ENCODE measurements around the gene ATP6V1B1. TPM values are rescaled to one million over a fixed set of nuclear protein-coding genes. Genes with fewer than 3 reads are reported as not detected.

The ATP6V1B1 gene
- total and polyA plus RNA-seq, 2 of the 4 experiments (the other 2 are of a cell fraction) = 1.3 TPM; not detected in 1

DNA sequence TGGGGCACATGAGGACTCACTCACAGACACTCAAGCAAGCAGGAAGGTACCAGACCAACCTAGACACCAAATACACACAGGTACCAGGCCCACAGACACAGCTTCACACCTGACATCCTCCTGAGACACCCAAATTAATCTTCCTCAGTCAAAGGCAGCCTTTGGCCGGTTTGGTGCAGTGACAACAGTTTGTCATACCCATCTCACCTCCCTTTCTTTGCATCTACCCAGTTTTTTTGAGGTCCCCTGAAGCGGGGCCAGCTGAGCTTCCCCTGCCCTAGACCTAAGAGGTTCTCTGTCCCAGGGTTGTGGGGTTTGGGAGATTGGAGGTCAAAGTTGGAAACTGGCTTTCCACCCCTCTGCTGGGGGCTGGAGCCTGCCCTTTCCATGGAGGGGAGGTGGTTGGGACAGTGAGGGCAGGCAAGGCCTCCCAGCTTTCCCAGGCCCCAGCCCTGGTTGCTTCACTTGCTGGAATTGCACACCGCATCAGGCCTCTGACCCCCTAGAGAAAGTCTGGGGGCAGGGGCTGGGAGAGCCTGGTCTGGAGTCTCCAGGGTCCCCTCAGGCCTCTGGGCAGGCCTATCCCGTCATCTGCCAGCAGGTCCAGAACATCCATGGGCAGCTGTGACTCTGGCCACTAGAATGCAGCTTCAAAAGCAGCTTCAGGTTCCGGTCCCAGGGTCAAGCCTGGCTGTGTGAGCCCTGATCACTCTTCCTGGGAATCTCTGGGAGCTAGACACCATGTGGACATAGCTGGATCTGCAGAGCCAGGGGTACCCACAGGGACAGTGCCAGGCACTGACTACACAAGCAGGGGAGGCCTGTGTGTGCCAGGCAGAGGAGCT is 71.5 kb downstream of the ATP6V1B1 start (continued):
- TF ChIP-seq MAFK (IDR thresholded peaks at IDR 0.05; ENCODE audit: low read depth, low read length) = no peak

DNA sequence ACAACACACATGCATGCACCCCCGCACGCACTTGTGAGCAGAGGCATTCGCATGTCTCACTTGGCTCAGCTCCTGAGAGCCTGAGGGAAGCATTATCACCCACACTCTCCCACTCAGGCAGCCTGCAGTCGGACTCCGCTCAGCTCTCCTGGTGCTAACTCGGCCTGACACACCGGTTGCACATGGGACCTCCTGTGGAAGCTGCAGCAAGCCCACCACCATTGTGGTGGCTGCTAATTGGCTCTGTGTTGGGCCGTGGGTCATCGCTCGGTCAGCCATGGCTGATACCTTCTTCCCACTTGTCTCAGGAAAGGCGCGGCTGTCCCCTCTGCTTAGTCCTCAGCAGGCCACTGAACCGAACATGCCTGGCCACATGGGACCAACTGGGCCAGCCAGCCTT is 72.6 kb downstream of the ATP6V1B1 start:
- ChIA-PET CTCF (no interaction called here), POLR2A (ENCODE audit: unreplicated experiment) (no interaction called here)
- H3K27ac ChIP-seq (ENCODE audit: insufficient read depth, low read length) = no peak overlapping the region
- no peak overlapping the region for H3K4ac ChIP-seq (ENCODE audit: low read depth, low read length)
- H3K36me3 ChIP-seq (ENCODE audit: control insufficient read depth, insufficient read depth, low read length) = no peaks in the 10 kb centered on the region
- no peak overlapping the region for H3K18ac ChIP-seq (ENCODE audit: low read depth, low read length)
- H4K8ac ChIP-seq (ENCODE audit: low read depth in 2 of 2, low read length in 2 of 2) = no peak overlapping the region
- no peak overlapping the region for H4K5ac ChIP-seq (ENCODE audit: low read depth, low read length)
- dilution Hi-C loops (cut with HindIII; ENCODE audit: low sequenced_read_pairs, unreplicated experiment) (no loop called here), intact Hi-C loops (cut with micrococcal nuclease) (loop anchor here (10.0 kb wide), 1 partner anchor 116 kb away; no protein-coding TSS in a partner anchor), in situ Hi-C loops (cut with MboI; ENCODE audit: low sequenced_read_pairs) (no loop called here)
- H3K56ac ChIP-seq (ENCODE audit: extremely low read depth, insufficient read depth, low read length) = no peak overlapping the region
- no peak overlapping the region for H3K9ac ChIP-seq (ENCODE audit: low read depth, low read length)
- no peaks in the 10 kb centered on the region for H3K79me1 ChIP-seq (ENCODE audit: low read depth in 1 of 2, low read length in 2 of 2)
- no peak overlapping the region for H2BK120ac ChIP-seq (ENCODE audit: low read depth, low read length)
- no peaks in the 10 kb centered on the region for H3K4me1 ChIP-seq (ENCODE audit: control insufficient read depth, insufficient read depth, low read length)
- no peak overlapping the region for H2BK20ac ChIP-seq (ENCODE audit: low read depth, low read length)
- no peaks in the 10 kb centered on the region for H3K9me3 ChIP-seq (ENCODE audit: control insufficient read depth, insufficient read depth, low read length)
- no peak overlapping the region for H2BK5ac ChIP-seq (ENCODE audit: low read depth, low read length, poor library complexity, severe bottlenecking)
- H2AK9ac ChIP-seq (replicated peaks; ENCODE audit: low read depth, low read length, poor library complexity) = no peak overlapping the region
- H2AFZ ChIP-seq (replicated peaks; ENCODE audit: low read length, poor library complexity) = no peak overlapping the region
- H2BK15ac ChIP-seq (ENCODE audit: low read depth, low read length) = no peak overlapping the region
- no peaks in the 10 kb centered on the region for H3K9me1 ChIP-seq (ENCODE audit: insufficient read depth, low read length)
- H4K91ac ChIP-seq (ENCODE audit: insufficient read depth, low read depth, low read length) = no peak overlapping the region
- H3K4me2 ChIP-seq (ENCODE audit: low read depth, low read length) = no peak overlapping the region
- no peak overlapping the region for H3K23ac ChIP-seq (ENCODE audit: low read depth, low read length)
- TF ChIP-seq POLR2A (IDR thresholded peaks at IDR 0.05; ENCODE audit: low read depth, low read length) (no peak), CEBPB (IDR thresholded peaks at IDR 0.05; ENCODE audit: low read depth, low read length) (no peak), CHD1 (IDR thresholded peaks at IDR 0.05; ENCODE audit: low read depth, low read length) (no peak), MXI1 (IDR thresholded peaks at IDR 0.05; ENCODE audit: borderline replicate concordance, low read depth, low read length) (no peak), RAD21 (IDR thresholded peaks at IDR 0.05; ENCODE audit: low read length) (no peak), FOS (IDR thresholded peaks at IDR 0.05; ENCODE audit: low read depth, low read length) (no peak), BHLHE40 (IDR thresholded peaks at IDR 0.05; ENCODE audit: low read depth, low read length) (no peak), MAFK (IDR thresholded peaks at IDR 0.05; ENCODE audit: low read depth, low read length) (no peak), NFE2L2 (IDR thresholded peaks at IDR 0.05; ENCODE audit: low read depth, low read length) (no peak), MAZ (IDR thresholded peaks at IDR 0.05; ENCODE audit: borderline replicate concordance, low read depth, low read length) (no peak)
- TF ChIP-seq, protein P1, sequence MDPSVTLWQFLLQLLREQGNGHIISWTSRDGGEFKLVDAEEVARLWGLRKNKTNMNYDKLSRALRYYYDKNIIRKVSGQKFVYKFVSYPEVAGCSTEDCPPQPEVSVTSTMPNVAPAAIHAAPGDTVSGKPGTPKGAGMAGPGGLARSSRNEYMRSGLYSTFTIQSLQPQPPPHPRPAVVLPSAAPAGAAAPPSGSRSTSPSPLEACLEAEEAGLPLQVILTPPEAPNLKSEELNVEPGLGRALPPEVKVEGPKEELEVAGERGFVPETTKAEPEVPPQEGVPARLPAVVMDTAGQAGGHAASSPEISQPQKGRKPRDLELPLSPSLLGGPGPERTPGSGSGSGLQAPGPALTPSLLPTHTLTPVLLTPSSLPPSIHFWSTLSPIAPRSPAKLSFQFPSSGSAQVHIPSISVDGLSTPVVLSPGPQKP (IDR thresholded peaks at IDR 0.05; ENCODE audit: borderline replicate concordance, low read depth, low read length) = no peak
- TF ChIP-seq, protein P2, sequence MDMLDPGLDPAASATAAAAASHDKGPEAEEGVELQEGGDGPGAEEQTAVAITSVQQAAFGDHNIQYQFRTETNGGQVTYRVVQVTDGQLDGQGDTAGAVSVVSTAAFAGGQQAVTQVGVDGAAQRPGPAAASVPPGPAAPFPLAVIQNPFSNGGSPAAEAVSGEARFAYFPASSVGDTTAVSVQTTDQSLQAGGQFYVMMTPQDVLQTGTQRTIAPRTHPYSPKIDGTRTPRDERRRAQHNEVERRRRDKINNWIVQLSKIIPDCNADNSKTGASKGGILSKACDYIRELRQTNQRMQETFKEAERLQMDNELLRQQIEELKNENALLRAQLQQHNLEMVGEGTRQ (IDR thresholded peaks at IDR 0.05; ENCODE audit: low read depth, low read length) = no peak
- TF ChIP-seq, protein P3, sequence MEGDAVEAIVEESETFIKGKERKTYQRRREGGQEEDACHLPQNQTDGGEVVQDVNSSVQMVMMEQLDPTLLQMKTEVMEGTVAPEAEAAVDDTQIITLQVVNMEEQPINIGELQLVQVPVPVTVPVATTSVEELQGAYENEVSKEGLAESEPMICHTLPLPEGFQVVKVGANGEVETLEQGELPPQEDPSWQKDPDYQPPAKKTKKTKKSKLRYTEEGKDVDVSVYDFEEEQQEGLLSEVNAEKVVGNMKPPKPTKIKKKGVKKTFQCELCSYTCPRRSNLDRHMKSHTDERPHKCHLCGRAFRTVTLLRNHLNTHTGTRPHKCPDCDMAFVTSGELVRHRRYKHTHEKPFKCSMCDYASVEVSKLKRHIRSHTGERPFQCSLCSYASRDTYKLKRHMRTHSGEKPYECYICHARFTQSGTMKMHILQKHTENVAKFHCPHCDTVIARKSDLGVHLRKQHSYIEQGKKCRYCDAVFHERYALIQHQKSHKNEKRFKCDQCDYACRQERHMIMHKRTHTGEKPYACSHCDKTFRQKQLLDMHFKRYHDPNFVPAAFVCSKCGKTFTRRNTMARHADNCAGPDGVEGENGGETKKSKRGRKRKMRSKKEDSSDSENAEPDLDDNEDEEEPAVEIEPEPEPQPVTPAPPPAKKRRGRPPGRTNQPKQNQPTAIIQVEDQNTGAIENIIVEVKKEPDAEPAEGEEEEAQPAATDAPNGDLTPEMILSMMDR (conservative IDR thresholded peaks at IDR 0.05; ENCODE audit: low read depth, low read length) = no peak
- no peak overlapping the region for H3K14ac ChIP-seq (replicated peaks; ENCODE audit: low read depth, low read length)
- H3K4me3 ChIP-seq (ENCODE audit: insufficient read depth, low read depth, low read length) = no peak overlapping the region
- BruUV-seq (replicated peaks) = no TSS peak
- H2AK5ac ChIP-seq (ENCODE audit: low read depth, low read length) = no peak overlapping the region
- DNase-seq (no peak), ATAC-seq (ENCODE audit: low read depth) (no peak)
- peaks cover 12% of the 10 kb centered on the region; the same call in 1 of the 2 replicates for H3K27me3 ChIP-seq (ENCODE audit: control insufficient read depth, insufficient read depth, low read length)
- 100% methylated on average over 2 of the region's 13 CpGs; no CpG with 5 or more reads in 1 of the 2 experiments for WGBS, 2 experiments (ENCODE audit: extremely low coverage in 2 of 2, insufficient read length in 1 of 2)
- H4K20me1 ChIP-seq (ENCODE audit: insufficient read depth, low read length) = no peaks in the 10 kb centered on the region

All from IMR-90 (cell line).